ENCODE measurements around the gene INVS. TPM values are rescaled to one million over a fixed set of nuclear protein-coding genes. Genes with fewer than 3 reads are reported as not detected.

The INVS gene
- polyA plus RNA-seq, 3 donors = 2.9 to 6.7 (median 4.2) TPM

- peaks cover 0 to 6% of the 10 kb centered on the region in 2 donors for H3K36me3 Mint-ChIP-seq
- Histone ChIP-seq H3K27me3 (ENCODE audit: control insufficient read depth in 2 of 2, insufficient read depth in 2 of 2, low read length in 2 of 2) (no peaks in the 10 kb centered on the region), H3K79me2 (ENCODE audit: insufficient read depth, low read length) (peaks cover 100% of the 10 kb centered on the region), H3K27ac (ENCODE audit: low read depth in 1 of 2, low read length in 2 of 2) (no peak overlapping the region), H2AFZ (ENCODE audit: insufficient read depth, low read depth, low read length, poor library complexity, severe bottlenecking) (no peak overlapping the region), H3K36me3 (replicated peaks in 1 of 2; ENCODE audit: control insufficient read depth in 1 of 2, insufficient read depth in 2 of 2, low read length in 2 of 2) (no peaks in the 10 kb centered on the region), H3K9ac (ENCODE audit: insufficient read depth, low read length, poor library complexity, severe bottlenecking) (no peak overlapping the region), H4K20me1 (ENCODE audit: insufficient read depth, low read length) (peaks cover 100% of the 10 kb centered on the region), H3K4me1 (ENCODE audit: control insufficient read depth in 1 of 2, insufficient read depth in 2 of 2, low read length in 2 of 2) (peaks cover 5 to 10% of the 10 kb centered on the region in 2 donors), H3K4me3 (replicated peaks in 1 of 3; ENCODE audit: low read depth in 2 of 3, low read length in 3 of 3) (no peak overlapping the region), H3K4me2 (replicated peaks; ENCODE audit: extremely low read depth, low read length, poor library complexity, severe bottlenecking) (no peak overlapping the region), H3K9me3 (replicated peaks in 1 of 2; ENCODE audit: control insufficient read depth in 1 of 2, insufficient read depth in 1 of 2, low read length in 2 of 2) (no peaks in the 10 kb centered on the region)
- peaks cover 0 to 1% (median 0%) of the 10 kb centered on the region in 3 donors for H3K27me3 Mint-ChIP-seq (ENCODE audit: low read depth in 3 of 3)
- peaks cover 44% of the 10 kb centered on the region for H3K4me1 Mint-ChIP-seq
- 85% methylated on average over 3 of the region's 4 CpGs for WGBS (ENCODE audit: insufficient coverage)
- no peak for TF ChIP-seq CTCF (IDR thresholded peaks at IDR 0.05)
- H3K27ac Mint-ChIP-seq = peak overlapping the region in 2 of 7 donors; percentile 32 to 45
- H3K4me3 Mint-ChIP-seq = no peak overlapping the region
- DNase-seq = no peak
- intact Hi-C loops (cut with micrococcal nuclease) = no loop called here
- H3K9me3 Mint-ChIP-seq = no peaks in the 10 kb centered on the region
Observed at GRCh38 chr9:100088202-100088601, 10.8 kb upstream of the INVS start.

- Histone ChIP-seq H3K27me3 (ENCODE audit: control insufficient read depth in 2 of 2, insufficient read depth in 2 of 2, low read length in 2 of 2) (no peaks in the 10 kb centered on the region), H3K36me3 (replicated peaks in 1 of 2; ENCODE audit: control insufficient read depth in 1 of 2, insufficient read depth in 2 of 2, low read length in 2 of 2) (no peaks in the 10 kb centered on the region), H3K4me2 (replicated peaks; ENCODE audit: extremely low read depth, low read length, poor library complexity, severe bottlenecking) (no peak overlapping the region), H3K27ac (ENCODE audit: low read depth in 1 of 2, low read length in 2 of 2) (no peak overlapping the region), H3K79me2 (ENCODE audit: insufficient read depth, low read length) (peaks cover 100% of the 10 kb centered on the region), H3K9me3 (replicated peaks in 1 of 2; ENCODE audit: control insufficient read depth in 1 of 2, insufficient read depth in 1 of 2, low read length in 2 of 2) (no peaks in the 10 kb centered on the region), H2AFZ (ENCODE audit: insufficient read depth, low read depth, low read length, poor library complexity, severe bottlenecking) (no peak overlapping the region), H4K20me1 (ENCODE audit: insufficient read depth, low read length) (peaks cover 100% of the 10 kb centered on the region), H3K9ac (ENCODE audit: insufficient read depth, low read length, poor library complexity, severe bottlenecking) (no peak overlapping the region), H3K4me1 (ENCODE audit: control insufficient read depth in 1 of 2, insufficient read depth in 2 of 2, low read length in 2 of 2) (peaks cover 5 to 10% of the 10 kb centered on the region in 2 donors), H3K4me3 (replicated peaks in 1 of 3; ENCODE audit: low read depth in 2 of 3, low read length in 3 of 3) (no peak overlapping the region)
- Mint-ChIP-seq H3K9me3 (no peaks in the 10 kb centered on the region), H3K27ac (peak overlapping the region in 1 of 7 donors; percentile 38), H3K27me3 (ENCODE audit: low read depth in 3 of 3) (peaks cover 0 to 4% (median 0%) of the 10 kb centered on the region in 3 donors), H3K4me3 (no peak overlapping the region), H3K4me1 (peaks cover 42% of the 10 kb centered on the region), H3K36me3 (peaks cover 2 to 9% of the 10 kb centered on the region in 2 donors)
- no peak for TF ChIP-seq CTCF (IDR thresholded peaks at IDR 0.05)
- DNase-seq = no peak
- intact Hi-C loops (cut with micrococcal nuclease) = loop anchor here in 1 of 2 donors (10.0 kb wide), 3 partner anchors 266 to 1304 kb away; partner anchors contain the start of genes MRPL50, NR4A3 and ZNF189
- no CpG with 5 or more reads among the region's 1 CpG for WGBS (ENCODE audit: insufficient coverage)
Observed at GRCh38 chr9:100090880-100091279, 8.2 kb upstream of the INVS start.
